NCI-H1930 (cell line): ENCODE measurements around the gene MRPL52.
"Not testable (repeated sequence)": the region's sequence is repeated elsewhere in the genome, so short reads cannot be mapped to it uniquely, and the experiment has no call there.

Source experiments
- DNase-seq, 2 experiments: peaks; one replicate each; lab custom pipeline; 2025; lab: John Stamatoyannopoulos, UW

Gene MRPL52

DNA sequence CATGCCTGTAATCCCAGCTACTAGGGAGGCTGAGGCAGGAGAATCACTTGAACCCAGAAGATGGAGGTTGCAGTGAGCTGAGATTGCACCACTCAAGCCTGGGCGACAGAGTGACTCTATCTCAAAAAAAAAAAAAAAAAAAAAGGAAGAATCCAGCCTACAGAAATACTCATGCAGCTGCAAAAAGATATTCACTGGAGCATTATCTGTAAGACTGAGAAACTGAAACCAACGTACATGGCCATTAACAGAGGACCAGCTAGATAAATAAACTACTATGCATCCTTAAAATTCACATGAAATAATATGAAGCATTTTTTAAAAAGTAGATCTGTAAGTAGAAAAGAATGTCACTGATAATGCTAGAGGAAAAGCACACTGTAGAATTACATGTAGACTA lies 18.0 kb upstream of the MRPL52 start:
- no peak for DNase-seq

DNA sequence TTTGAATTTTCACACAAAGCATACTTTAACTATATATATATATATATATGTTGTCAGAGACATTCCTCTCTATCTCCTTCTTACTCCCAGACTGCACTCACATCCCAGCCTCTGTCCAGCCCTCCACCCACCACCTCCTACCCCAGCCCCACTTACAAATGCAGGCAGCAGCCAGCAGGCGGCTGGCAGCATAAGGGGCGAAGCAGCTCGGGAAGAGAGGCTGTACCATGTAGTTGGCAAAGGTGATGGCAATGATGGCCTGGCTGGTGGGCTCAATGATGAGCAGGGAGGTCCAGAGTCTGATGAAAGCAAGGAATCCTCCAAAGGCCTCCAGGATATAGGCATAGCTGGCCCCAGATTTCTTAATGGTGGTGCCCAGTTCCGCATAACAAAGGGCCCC lies 16.9 kb upstream of the MRPL52 start:
- DNase-seq, result no peak

DNA sequence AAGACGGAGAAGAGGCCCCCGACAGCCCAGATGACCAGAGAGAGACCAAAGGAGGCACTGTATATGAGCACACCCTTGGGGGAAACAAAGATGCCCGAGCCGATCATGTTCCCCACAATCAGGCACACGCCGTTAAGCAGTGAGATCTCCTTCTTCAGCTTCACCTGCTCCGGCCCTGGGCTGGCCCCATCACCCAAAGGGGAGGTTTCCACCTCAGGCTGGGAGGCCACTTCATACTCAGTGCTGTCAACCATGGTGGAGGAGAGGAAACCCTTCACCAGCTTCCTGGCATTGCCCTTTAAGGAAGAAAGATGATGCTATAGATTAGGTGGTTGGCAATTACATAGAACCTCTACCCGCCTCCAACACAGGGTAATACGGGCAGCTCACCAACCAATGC lies 16.5 kb upstream of the MRPL52 start:
- no peak for DNase-seq

DNA sequence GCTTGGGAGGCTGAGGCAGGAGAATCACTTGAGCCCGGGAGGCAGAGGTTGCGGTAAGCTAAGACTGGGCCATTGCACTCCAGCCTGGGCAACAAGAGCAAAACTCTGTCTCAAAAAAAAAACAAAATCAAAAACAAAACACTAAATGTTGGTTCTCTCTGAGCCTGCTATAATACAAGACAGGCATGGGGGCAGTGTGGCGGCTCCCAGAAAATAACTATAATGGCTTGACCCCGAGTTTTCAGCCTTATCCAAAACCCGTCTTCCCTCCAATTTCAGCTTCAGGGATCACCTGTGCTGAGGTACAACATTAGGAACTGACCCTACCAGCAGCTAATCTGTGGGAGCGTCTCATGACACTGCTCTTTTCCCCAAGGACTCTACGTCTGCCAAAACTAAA lies 15.3 kb upstream of the MRPL52 start:
- DNase-seq, result no peak

GRCh38 chr14:22814941-22815713 lies 14.6 kb upstream of the MRPL52 start, which contains the start of gene SLC7A7:
Gene SLC7A7 (minus strand): TSS chr14:22815435. CDS start chr14:22813398, 2,037 bp downstream.
- no peak for DNase-seq

GRCh38 chr14:22819151-22819988 lies 10.3 kb upstream of the MRPL52 start:
- no peak for DNase-seq

- DNase-seq, result no peak
Observed at GRCh38 chr14:22820731-22821130, 9.0 kb upstream of the MRPL52 start.

- DNase-seq, result no peak
Observed at GRCh38 chr14:22821193-22822015, 8.3 kb upstream of the MRPL52 start.

- no peak for DNase-seq
Observed at GRCh38 chr14:22822016-22822570, 7.6 kb upstream of the MRPL52 start.

DNA sequence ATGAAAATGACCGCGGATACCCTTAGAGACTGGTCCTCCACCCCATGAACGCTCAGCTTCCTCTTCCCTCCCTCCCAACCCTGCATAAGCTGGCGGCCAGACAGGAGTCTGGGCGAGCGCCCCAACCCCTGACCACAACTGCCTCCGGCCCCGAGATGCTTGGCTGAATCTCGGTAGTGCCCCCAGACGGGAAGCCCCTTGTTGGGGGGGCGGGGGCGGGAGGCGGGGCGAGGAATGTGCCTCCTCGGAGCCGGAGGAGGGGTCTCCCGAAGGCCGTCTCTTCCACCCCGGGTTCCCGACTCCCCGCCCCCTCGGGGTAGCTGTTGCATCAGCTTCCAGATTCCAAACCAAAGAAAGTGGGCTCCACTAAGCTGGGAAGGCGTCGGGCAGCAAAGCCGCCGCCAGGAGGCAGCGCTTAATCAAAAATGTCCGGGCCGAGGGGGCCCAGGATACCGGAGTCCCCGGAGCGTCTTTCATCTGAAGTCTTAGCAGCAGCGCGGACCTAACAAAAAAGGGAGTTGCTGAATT lies 7.1 kb upstream of the MRPL52 start:
- DNase-seq, result peak in 1 of 2 experiments; percentile 15

DNA sequence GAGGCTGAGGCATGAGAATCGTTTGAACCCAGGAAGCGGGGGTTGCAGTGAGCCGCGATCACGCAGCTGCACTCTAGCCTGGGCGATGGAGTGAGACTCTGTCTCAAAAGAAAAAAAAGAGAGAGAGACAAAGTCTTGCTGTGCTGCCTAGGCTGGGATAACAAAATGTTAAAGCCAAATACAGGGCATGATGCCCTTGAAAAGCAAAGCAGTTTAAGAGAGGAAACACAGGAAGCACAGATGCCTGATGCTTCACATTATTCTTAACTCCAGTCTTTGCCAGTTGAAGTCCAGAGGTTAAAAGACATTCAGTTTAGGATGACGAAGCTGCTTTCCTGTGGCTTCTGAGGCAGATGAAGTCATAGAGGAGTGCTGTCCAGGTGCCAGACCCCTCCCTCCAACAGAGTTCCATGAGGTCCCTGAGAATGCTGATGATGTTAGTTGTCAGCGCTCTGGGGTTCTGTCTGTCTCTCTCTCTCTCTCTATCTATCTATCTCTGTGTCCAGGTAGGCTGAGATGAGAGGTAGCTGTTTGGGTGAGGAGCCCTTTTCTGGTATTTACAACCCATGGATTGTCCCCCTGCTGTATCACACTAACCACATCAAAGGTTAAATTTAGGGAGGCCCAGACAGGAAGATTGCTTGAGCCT lies 4.9 kb upstream of the MRPL52 start:
- DNase-seq, result no peak

DNA sequence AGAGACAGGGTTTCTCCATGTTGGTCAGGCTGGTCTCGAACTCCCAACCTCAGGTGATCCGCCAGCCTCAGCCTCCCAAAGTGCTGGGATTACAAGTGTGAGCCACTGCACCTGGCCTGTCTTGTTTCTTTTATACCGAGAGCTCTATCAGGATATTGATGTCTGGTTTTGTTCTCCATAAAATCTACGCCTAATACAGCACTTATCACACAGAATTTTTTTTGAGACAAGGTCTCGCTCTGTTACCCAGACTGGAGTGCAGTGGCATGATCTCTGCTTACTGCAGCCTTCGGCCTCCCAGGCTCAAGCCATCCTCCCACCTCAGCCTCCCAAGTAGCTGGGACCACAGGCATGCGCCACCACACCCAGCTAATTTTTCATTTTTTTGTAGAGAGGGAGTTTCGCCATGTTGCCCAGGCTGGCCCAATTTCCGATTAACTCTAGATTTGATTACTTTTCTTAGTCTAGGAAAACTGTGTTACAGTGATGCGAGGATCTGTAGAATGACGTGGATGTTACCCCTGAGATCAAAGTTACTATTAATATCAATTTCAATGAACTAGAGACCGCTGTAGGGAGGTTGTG lies 519 bp upstream of the MRPL52 start:
- not testable (repeated sequence) for DNase-seq

- no peak for DNase-seq
Observed at GRCh38 chr14:22830443-22831010, 840 bp downstream of the MRPL52 start.

DNA sequence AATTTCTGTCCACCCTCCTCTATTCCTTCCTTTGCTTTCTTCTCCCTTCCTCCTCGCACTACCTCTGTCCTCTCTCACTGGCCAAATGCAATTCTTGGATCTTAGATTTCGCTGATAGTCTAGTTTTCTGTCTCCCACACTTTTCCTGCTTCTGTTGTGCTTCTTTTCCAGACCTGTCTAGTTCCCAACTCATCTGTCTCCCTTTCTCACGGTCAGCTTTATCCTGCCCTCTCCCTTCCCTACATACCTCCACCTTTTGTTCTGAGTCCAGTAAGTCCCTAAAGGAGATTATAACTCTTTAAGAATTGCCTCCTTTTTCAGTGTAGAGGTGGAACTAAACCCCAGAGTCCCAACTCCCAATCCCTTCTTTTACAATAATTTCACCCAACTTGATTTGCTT lies 5.8 kb downstream of the MRPL52 start:
- DNase-seq, result no peak

DNA sequence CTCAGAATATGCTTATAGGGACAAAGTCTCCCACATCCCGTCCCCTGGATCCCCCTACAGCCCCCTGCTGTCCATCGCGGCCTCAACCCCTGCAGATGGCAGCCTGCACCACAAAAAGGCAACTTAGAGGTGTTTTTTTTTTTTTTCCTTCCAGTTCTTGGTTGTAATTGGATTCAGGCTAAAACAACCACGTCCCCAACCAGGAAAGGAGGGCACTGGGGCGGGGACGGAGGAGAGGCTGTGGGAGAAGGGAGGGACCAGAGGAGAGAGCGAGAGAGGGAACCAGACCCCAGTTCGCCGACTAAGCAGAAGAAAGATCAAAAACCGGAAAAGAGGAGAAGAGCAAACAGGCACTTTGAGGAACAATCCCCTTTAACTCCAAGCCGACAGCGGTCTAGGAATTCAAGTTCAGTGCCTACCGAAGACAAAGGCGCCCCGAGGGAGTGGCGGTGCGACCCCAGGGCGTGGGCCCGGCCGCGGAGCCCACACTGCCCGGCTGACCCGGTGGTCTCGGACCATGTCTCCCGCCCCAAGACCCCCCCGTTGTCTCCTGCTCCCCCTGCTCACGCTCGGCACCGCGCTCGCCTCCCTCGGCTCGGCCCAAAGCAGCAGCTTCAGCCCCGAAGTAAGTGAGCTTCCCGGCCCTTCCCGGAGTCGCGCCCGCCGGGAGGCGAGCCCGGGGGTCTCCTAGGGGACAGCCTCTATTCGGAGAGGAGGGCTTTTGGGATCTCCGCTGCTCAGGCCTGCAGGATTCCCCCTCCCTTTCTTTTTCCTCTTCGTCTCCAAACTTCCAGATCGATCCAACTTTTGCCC lies 6.8 kb downstream of the MRPL52 start, which contains the start of gene MMP14:
MMP14 (plus strand) TSS at position 285 of the 813 bp plus-strand sequence; CDS start at position 518, 233 bp downstream.
- no peak for DNase-seq

DNA sequence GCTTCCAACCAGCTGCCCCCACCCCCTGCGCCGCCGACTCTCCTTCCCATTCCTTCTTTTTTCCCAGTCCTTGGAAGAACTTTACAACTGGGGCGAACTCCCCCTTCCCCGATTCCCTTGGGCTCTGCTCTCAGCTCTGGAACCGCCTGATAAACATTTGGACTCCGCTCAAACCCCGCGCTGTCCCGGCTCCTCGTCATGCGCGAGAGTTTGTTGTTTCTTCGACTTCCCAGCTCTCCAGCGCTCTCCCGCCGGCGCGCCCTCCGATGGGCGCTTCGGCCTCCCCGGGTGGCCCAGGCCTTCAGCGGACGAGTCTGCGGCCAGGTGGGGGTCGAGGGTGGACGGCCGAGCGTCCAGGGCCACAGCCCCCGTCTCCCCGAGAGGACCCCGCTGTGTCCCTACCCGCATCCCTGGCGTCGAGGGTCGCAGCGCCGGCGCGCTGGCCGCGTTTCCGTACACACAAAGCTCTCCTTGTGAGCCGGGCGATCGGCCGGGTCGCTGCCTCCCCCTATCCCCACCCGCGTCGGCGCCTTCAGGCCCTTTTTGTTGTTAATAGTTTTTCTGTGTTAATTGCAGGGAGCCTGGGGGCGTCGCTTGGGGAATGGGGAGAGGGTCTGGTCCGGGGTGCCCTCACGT lies 7.5 kb downstream of the MRPL52 start:
- no peak for DNase-seq

- DNase-seq, result no peak
Observed at GRCh38 chr14:22837750-22838538, 8.3 kb downstream of the MRPL52 start.

- no peak for DNase-seq
Observed at GRCh38 chr14:22838631-22839041, 8.9 kb downstream of the MRPL52 start.
